Activated CD4-positive, alpha-beta T cell treated with anti-CD3 and anti-CD28 coated beads, Interleukin-2, Interleukin-6, amounts not matched to agents 100 ng/mL and 50 ng/mL, durations not matched to agents 16 hours and 8 hours (primary cell): ENCODE data around the gene RSRC2.
"Not testable (repeated sequence)": the region's sequence is repeated elsewhere in the genome, so short reads cannot be mapped to it uniquely, and the experiment has no call there.

Experiments used
- DNase-seq: peaks from one replicate; pipeline ENCODE4 v3.0.0-alpha.2; 2020

Gene RSRC2

GRCh38 chr12:122526683-122527477 is at the start of gene RSRC2, which contains the start of gene KNTC1:
RSRC2 (minus strand) TSS chr12:122526936; CDS start chr12:122526853, 83 bp downstream.
KNTC1 (plus strand) TSS chr12:122527249; CDS start chr12:122530064, 2,815 bp downstream.
- peak; percentile 99 for DNase-seq

- DNase-seq: no peak
Measured at GRCh38 chr12:122571821-122572220, 45.1 kb upstream of the RSRC2 start.

GRCh38 chr12:122570006-122570405 is 43.3 kb upstream of the RSRC2 start:
- not testable (repeated sequence) for DNase-seq

GRCh38 chr12:122569288-122569687 is 42.6 kb upstream of the RSRC2 start:
- DNase-seq: no peak

- DNase-seq: not testable (repeated sequence)
Measured at GRCh38 chr12:122566816-122567215, 40.1 kb upstream of the RSRC2 start.

GRCh38 chr12:122563361-122563760 is 36.6 kb upstream of the RSRC2 start:
- DNase-seq: no peak

GRCh38 chr12:122560138-122560537 is 33.4 kb upstream of the RSRC2 start:
- DNase-seq: no peak

GRCh38 chr12:122558745-122559641 is 32.3 kb upstream of the RSRC2 start:
- DNase-seq: no peak

GRCh38 chr12:122547330-122547729 is 20.6 kb upstream of the RSRC2 start:
- no peak for DNase-seq

- DNase-seq: no peak
Measured at GRCh38 chr12:122545855-122546254, 19.1 kb upstream of the RSRC2 start.

GRCh38 chr12:122544537-122544936 is 17.8 kb upstream of the RSRC2 start:
- no peak for DNase-seq

GRCh38 chr12:122538496-122538895 is 11.8 kb upstream of the RSRC2 start:
- no peak for DNase-seq

- no peak for DNase-seq
Measured at GRCh38 chr12:122537021-122537420, 10.3 kb upstream of the RSRC2 start.

- no peak for DNase-seq
Measured at GRCh38 chr12:122533856-122534255, 7.1 kb upstream of the RSRC2 start.

- DNase-seq: peak; percentile 18
Measured at GRCh38 chr12:122528992-122529391, 2.3 kb upstream of the RSRC2 start.

GRCh38 chr12:122528582-122528981 is 1.8 kb upstream of the RSRC2 start:
- no peak for DNase-seq

- peak; percentile 51 for DNase-seq
Measured at GRCh38 chr12:122527478-122527944, 775 bp upstream of the RSRC2 start.

GRCh38 chr12:122523846-122524718 is 2.7 kb downstream of the RSRC2 start:
- no peak for DNase-seq

GRCh38 chr12:122523280-122523679 is 3.5 kb downstream of the RSRC2 start:
- DNase-seq: no peak

- DNase-seq: no peak
Measured at GRCh38 chr12:122520676-122521075, 6.1 kb downstream of the RSRC2 start.

- no peak for DNase-seq
Measured at GRCh38 chr12:122519418-122519817, 7.3 kb downstream of the RSRC2 start.

- DNase-seq: no peak
Measured at GRCh38 chr12:122518908-122519307, 7.8 kb downstream of the RSRC2 start.

GRCh38 chr12:122517877-122518276 is 8.9 kb downstream of the RSRC2 start:
- no peak for DNase-seq
